Heart right ventricle (tissue), 16 donors: ENCODE measurements around the gene FABP7. TPM values are rescaled to one million over a fixed set of nuclear protein-coding genes. Genes with fewer than 3 reads are reported as not detected.

Source experiments
- ATAC-seq, 8 donors: fragments of 200-7000 bp; cut with Tn5 transposase; one replicate each; pipeline ENCODE4 v1.9.1; 2020; ENCODE audit warnings: mild to moderate bottlenecking in 8 of 8, moderate library complexity in 8 of 8, moderate number of reproducible peaks in 1 of 8
- DNase-seq, 2 donors: peaks; one replicate each; pipeline ENCODE4 v3.0.0-alpha.2; 2020
- H3K27ac ChIP-seq, 10 donors: fragments of 200-600 bp; sonication (generic) in 2 of 10; one replicate each; pipeline versions ENCODE4 v1.5.0 to v1.8.0; 2020 to 2022; ENCODE audit warnings: mild to moderate bottlenecking in 3 of 10
- H3K27me3 ChIP-seq, 7 donors: fragments of 200-600 bp; one replicate each; pipeline ENCODE4 v1.8.0; 2021 to 2022; ENCODE audit warnings: mild to moderate bottlenecking in 2 of 7
- H3K36me3 ChIP-seq, 9 donors: fragments of 200-600 bp; sonication (generic) in 1 of 9; one replicate each; pipeline versions ENCODE4 v1.5.0 to v1.8.0; 2020 to 2022; ENCODE audit warnings: mild to moderate bottlenecking in 2 of 9
- H3K4me1 ChIP-seq, 9 donors: fragments of 200-600 bp; sonication (generic) in 1 of 9; one replicate each; pipeline versions ENCODE4 v1.5.0 to v1.8.0; 2020 to 2022; ENCODE audit warnings: mild to moderate bottlenecking in 4 of 9
- H3K4me3 ChIP-seq, 10 donors: fragments of 200-600 bp; sonication (generic) in 2 of 10; one replicate each; pipeline versions ENCODE4 v1.5.0 to v1.8.0; 2020 to 2022; ENCODE audit warnings: mild to moderate bottlenecking in 7 of 10, moderate library complexity in 2 of 10
- H3K9me3 ChIP-seq, 11 donors: fragments of 200-600 bp in 10 of 11; sonication (generic) in 2 of 11; one replicate each; pipeline versions ENCODE4 v1.5.0 to v1.8.0; 2013 to 2022; ENCODE audit warnings: mild to moderate bottlenecking in 2 of 11, control low read depth in 1 of 11, moderate library complexity in 1 of 11
- CTCF ChIP-seq, 9 donors: fragments of 200-600 bp; sonication (generic) in 2 of 9; IDR thresholded peaks; one replicate each; pipeline versions ENCODE4 v1.5.0 to v1.8.0; 2021 to 2022; ENCODE audit warnings: antibody characterized with exemption in 9 of 9, mild to moderate bottlenecking in 5 of 9, moderate library complexity in 1 of 9
- WGBS, 2 donors: extraction: QIAGEN DNeasy Blood & Tissue Kit; methylation state at CpG; one replicate each; pipeline ENCODE4 v1.1.7; 2013; ENCODE audit warnings: inconsistent platforms in 1 of 2; 5-methylcytosine and 5-hydroxymethylcytosine counted together
- intact Hi-C, 10 donors: fragments of 100-400 bp; cut with DNase I; formaldehyde crosslinking; loops; one replicate each; pipeline versions ENCODE4 v1.11.1 to v1.14.2; 2022
- polyA plus RNA-seq, 2 donors: library from polyadenylated mRNA; stranded (reverse); fragments of 200-250 nt; gene quantifications; one replicate each; pipeline ENCODE4 v1.2.3, GENCODE V29; 2013
- total RNA-seq, 10 donors: library from RNA; stranded (reverse); fragmentation: NEBNext Ultra II Directional in 3 of 10; extraction: Animal tissue kit (Norgen Biotek cat#: 25700) in 3 of 10; gene quantifications; one replicate each; pipeline versions ENCODE4 v1.2.1 to v1.2.4, GENCODE V29; 2021 to 2023
- donor health status: Arrhythmogenic right ventricular cardiomyopathy.
- donor health status: ischemic (EF 13 %, LVEDD 7.1; RV severe dilation, severe dysfunction).
- donor health status: healthy with polysubstance abuse.
- donor health status: DM: no; HTN: yes; CAD: no.
- donor health status: DM: no; HTN: no; CAD: no.
- donor health status: ischemic (EF 25% LVEDD 6.9; RV normal size, moderate dysfunction).
- donor health status: ischemic (EF 25% LVEDD 5.7; RV mildly dilated, moderate dysfunction).
- donor health status: healthy.
- donor health status: DM: yes; HTN: yes; CAD: no.
- donor health status: Ischemic cardiomyopathy.
- donor health status: ischemic (EF 35%, LVEDD 5.7; RV mildly dilated, moderate dysfunction).
- donor health status: nonischemic (EF 11% LVEDD 7.7; RV severe dilation, severe dysfunction).
- donor health status: DM: yes; HTN: yes; CAD: no.
- donor health status: PGD.
- donor health status: ischemic (EF 29% LVEDD 5.4; RV normal size, mild dysfunction).
- donor health status: nonischemic (EF 23%, LVEDD 6.1; RV moderate dilation, normal function).

Gene FABP7
- total and polyA plus RNA-seq, 12 donors = 0.16 TPM; not detected in 11

GRCh38 chr6:122772724-122773415, 6.6 kb upstream of the FABP7 start:
- Histone ChIP-seq H3K27ac (no peak overlapping the region), H3K4me3 (no peak overlapping the region), H3K4me1 (peaks cover 0 to 13% (median 0%) of the 10 kb centered on the region in 9 donors), H3K36me3 (no peaks in the 10 kb centered on the region), H3K9me3 (no peaks in the 10 kb centered on the region), H3K27me3 (peaks cover 0 to 24% (median 3%) of the 10 kb centered on the region in 7 donors)
- TF ChIP-seq CTCF (IDR thresholded peaks at IDR 0.05) = no peak
- WGBS, 2 donors = 89 to 91% methylated on average over 3 of the region's 3 CpGs
- intact Hi-C loops = no loop called here
- no peak for DNase-seq
- no peak for ATAC-seq

- H3K4me3 ChIP-seq = no peak overlapping the region
- intact Hi-C loops = no loop called here
- no peak for ATAC-seq
- peaks cover 0 to 6% (median 0%) of the 10 kb centered on the region in 9 donors for H3K4me1 ChIP-seq
- no peak for DNase-seq
- H3K27me3 ChIP-seq = peaks cover 0 to 31% (median 8%) of the 10 kb centered on the region in 7 donors
- H3K9me3 ChIP-seq = no peaks in the 10 kb centered on the region
- no peak overlapping the region for H3K27ac ChIP-seq
- TF ChIP-seq CTCF (IDR thresholded peaks at IDR 0.05) = no peak
- no peaks in the 10 kb centered on the region for H3K36me3 ChIP-seq
These were observed 3.5 kb upstream of the FABP7 start for GRCh38 chr6:122775975-122776374.

DNA sequence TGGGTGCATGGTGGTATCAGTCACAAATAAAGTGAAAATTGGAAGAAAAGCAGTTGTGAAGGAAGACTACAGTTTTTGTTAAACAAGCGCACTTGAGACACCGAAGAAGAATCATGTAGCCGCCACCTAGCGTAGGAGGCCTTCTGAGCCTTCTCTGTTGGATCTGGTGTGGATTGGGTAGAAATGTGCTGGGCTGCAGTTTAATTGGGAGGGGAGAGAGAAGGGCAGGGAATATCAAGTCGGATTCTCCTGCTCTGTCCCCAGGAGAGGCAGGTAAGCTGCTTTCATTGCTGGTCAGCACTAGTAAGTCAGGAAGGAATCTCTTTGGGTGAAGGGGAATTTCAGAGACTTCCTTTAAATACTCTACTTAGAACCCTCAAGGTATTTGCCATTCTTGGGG, 1.2 kb upstream of the FABP7 start:
- ATAC-seq = no peak
- 90 to 93% methylated on average over 5 of the region's 5 CpGs for WGBS, 2 donors

GRCh38 chr6:122778985-122779661, 393 bp upstream of the FABP7 start:
- Histone ChIP-seq H3K36me3 (no peaks in the 10 kb centered on the region), H3K9me3 (no peaks in the 10 kb centered on the region), H3K27me3 (peaks cover 0 to 34% (median 14%) of the 10 kb centered on the region in 7 donors), H3K4me3 (no peak overlapping the region), H3K4me1 (no peaks in the 10 kb centered on the region), H3K27ac (no peak overlapping the region)
- ATAC-seq (no peak), DNase-seq (no peak)
- 48 to 50% methylated on average over 13 of the region's 13 CpGs for WGBS, 2 donors
- no peak for TF ChIP-seq CTCF (IDR thresholded peaks at IDR 0.05)
- intact Hi-C loops = no loop called here

More for the DNA sequence above, 1.2 kb upstream of the FABP7 start:
- Histone ChIP-seq H3K27me3 (peaks cover 0 to 34% (median 13%) of the 10 kb centered on the region in 7 donors), H3K4me1 (no peaks in the 10 kb centered on the region), H3K27ac (no peak overlapping the region), H3K4me3 (no peak overlapping the region), H3K36me3 (no peaks in the 10 kb centered on the region), H3K9me3 (no peaks in the 10 kb centered on the region)
- no peak for DNase-seq
- no peak for TF ChIP-seq CTCF (IDR thresholded peaks at IDR 0.05)
- intact Hi-C loops = no loop called here
